AG04449 (cell line): ENCODE data around the gene WDR53.

Experiments used
- CTCF ChIA-PET: fragments of 350-600 bp; formaldehyde crosslinking; extraction: SDS; loops from one replicate; lab custom pipeline; 2021; ENCODE audit warnings: antibody characterized with exemption; lab: Yijun Ruan, JAX
- POLR2A ChIA-PET: fragments of 400-600, 350-600 bp; formaldehyde crosslinking; extraction: SDS; loops from one replicate; lab custom pipeline; 2020; ENCODE audit warnings: antibody characterized with exemption, inconsistent platforms; lab: Yijun Ruan, JAX
- DNase-seq: peaks from one replicate; pipeline ENCODE4 v3.0.0-alpha.2; 2010; ENCODE audit warnings: low read depth, low spot score
- H3K4me3 ChIP-seq: 2 replicates; pipeline ENCODE4 v1.5.1; 2011; ENCODE audit warnings: low read depth, mild to moderate bottlenecking, control low read depth, low read length
- CTCF ChIP-seq: IDR thresholded peaks from one replicate; pipeline ENCODE4 v1.5.1; 2011; ENCODE audit warnings: mild to moderate bottlenecking, moderate library complexity, low read length, control low read depth, inconsistent platforms; ENCODE audit not compliant: insufficient read depth; ENCODE audit errors: missing control alignments

Gene WDR53

GRCh38 chr3:196541684-196542445 is 26.5 kb downstream of the WDR53 start:
- CTCF ChIA-PET: interaction anchor here (0.6 to 1.9 kb wide), 4 partner anchors 13 to 222 kb away, joined by 3 to 10 read pairs (median 4); no protein-coding TSS in a partner anchor
- H3K4me3 ChIP-seq: no peak overlapping the region
- POLR2A ChIA-PET: no interaction called here
- no peak for DNase-seq
- TF ChIP-seq CTCF: no peak

DNA sequence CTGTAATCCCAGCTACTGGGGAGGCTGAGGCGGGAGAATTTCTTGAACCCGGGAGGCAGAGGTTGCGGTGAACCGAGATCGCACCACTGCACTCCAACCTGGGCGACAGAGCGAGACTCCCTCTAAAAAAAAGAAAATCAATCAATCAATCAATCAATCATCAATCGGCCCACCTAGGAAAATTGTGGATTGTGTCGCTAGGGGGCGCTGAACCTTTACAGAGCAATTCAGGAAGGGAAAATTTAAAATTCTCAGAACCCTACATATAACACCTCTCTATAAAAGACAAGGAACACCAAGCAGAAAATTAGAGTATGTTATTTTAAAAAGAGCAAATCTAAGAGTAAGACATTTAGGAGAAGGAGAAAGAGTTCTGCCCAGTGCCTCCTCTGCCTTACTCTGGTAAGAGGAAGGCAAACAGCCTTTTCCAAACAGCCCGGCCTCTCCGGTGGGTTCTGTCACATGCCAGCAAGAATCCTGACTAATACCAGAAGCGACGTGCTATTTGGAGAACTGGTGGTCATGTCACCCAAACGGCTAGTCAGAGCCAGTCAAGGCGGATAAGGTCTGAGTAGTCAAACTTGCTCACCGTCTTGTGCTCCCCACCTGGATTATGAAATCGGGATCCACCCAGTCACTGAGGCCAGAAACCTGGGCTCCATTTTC is 30.9 kb downstream of the WDR53 start:
- no peak overlapping the region for H3K4me3 ChIP-seq
- ChIA-PET CTCF (interaction anchor here (0.8 to 3.7 kb wide), 8 partner anchors 9 to 150 kb away, joined by 3 to 22 read pairs (median 4); no protein-coding TSS in a partner anchor), POLR2A (no interaction called here)
- peak; percentile 29 for TF ChIP-seq CTCF
- DNase-seq: no peak

GRCh38 chr3:196533260-196533681 is 35.1 kb downstream of the WDR53 start:
- TF ChIP-seq CTCF: no peak
- no peak overlapping the region for H3K4me3 ChIP-seq
- DNase-seq: no peak
- CTCF ChIA-PET: interaction anchor here (1.1 to 2.5 kb wide), 2 partner anchors 15 to 22 kb away, joined by 3 to 9 read pairs; no protein-coding TSS in a partner anchor
- POLR2A ChIA-PET: no interaction called here

- CTCF ChIA-PET: interaction anchor here (0.9 to 1.4 kb wide), 2 partner anchors 9 to 269 kb away, joined by 3 read pairs; no protein-coding TSS in a partner anchor
- DNase-seq: no peak
Observed at GRCh38 chr3:196531418-196531817, 36.9 kb downstream of the WDR53 start.

GRCh38 chr3:196528639-196529233 is 39.6 kb downstream of the WDR53 start:
- POLR2A ChIA-PET: interaction anchor here (0.9 kb wide), 1 partner anchor 448 kb away, joined by 3 read pairs; no protein-coding TSS in a partner anchor
- peak overlapping the region; percentile 57 for H3K4me3 ChIP-seq
- CTCF ChIA-PET: interaction anchor here (0.6 to 2.6 kb wide), 48 partner anchors 8 to 458 kb away, joined by 3 to 22 read pairs (median 4); partner anchors contain the start of gene SMCO1
- TF ChIP-seq CTCF: peak; percentile 82
- DNase-seq: no peak

More at GRCh38 chr3:196531418-196531817, 36.9 kb downstream of the WDR53 start:
- no peak overlapping the region for H3K4me3 ChIP-seq
- no peak for TF ChIP-seq CTCF
- POLR2A ChIA-PET: no interaction called here
